H9 (cell line): ENCODE measurements around the gene TRIM34. TPM values are rescaled to one million over a fixed set of nuclear protein-coding genes. Genes with fewer than 3 reads are reported as not detected.

Experiments used
- DNase-seq: peaks from one replicate; pipeline ENCODE4 v3.0.0-alpha.2; 2017
- H2AFZ ChIP-seq: one replicate; pipeline ENCODE4 v1.6.1; 2013; ENCODE audit warnings: mild to moderate bottlenecking, low read length, control low read depth, moderate library complexity
- H2AK5ac ChIP-seq: 2 replicates; pipeline ENCODE4 v1.6.1; 2013; ENCODE audit warnings: low read length, control low read depth, mixed read lengths; ENCODE audit not compliant: insufficient read length
- H2BK120ac ChIP-seq: one replicate; pipeline ENCODE4 v1.6.1; 2013; ENCODE audit warnings: low read depth, mild to moderate bottlenecking, low read length, control low read depth, inconsistent platforms; ENCODE audit not compliant: poor library complexity, severe bottlenecking
- H2BK12ac ChIP-seq: 2 replicates; pipeline ENCODE4 v1.6.1; 2013; ENCODE audit warnings: low read length, control low read depth, mixed read lengths, low read depth; ENCODE audit not compliant: insufficient read length
- H2BK15ac ChIP-seq: 2 replicates; pipeline ENCODE4 v1.6.1; 2013; ENCODE audit warnings: low read depth, low read length, control low read depth
- H2BK20ac ChIP-seq: one replicate; pipeline ENCODE4 v1.6.1; 2013; ENCODE audit warnings: low read depth, mild to moderate bottlenecking, low read length, control low read depth, inconsistent platforms; ENCODE audit not compliant: poor library complexity, severe bottlenecking
- H2BK5ac ChIP-seq: 2 replicates; pipeline ENCODE4 v1.6.1; 2013; ENCODE audit warnings: low read length, control low read depth, mixed read lengths; ENCODE audit not compliant: insufficient read length
- H3K14ac ChIP-seq: 2 replicates; pipeline ENCODE4 v1.6.1; 2013; ENCODE audit warnings: low read length, control low read depth; ENCODE audit not compliant: insufficient read depth
- H3K18ac ChIP-seq: 2 replicates; pipeline ENCODE4 v1.6.1; 2013; ENCODE audit warnings: low read depth, mild to moderate bottlenecking, mixed read lengths, low read length, control low read depth; ENCODE audit not compliant: insufficient read length
- H3K23ac ChIP-seq: 2 replicates; pipeline ENCODE4 v1.6.1; 2013; ENCODE audit warnings: low read length, control low read depth, mixed read lengths, low read depth; ENCODE audit not compliant: insufficient read length
- H3K23me2 ChIP-seq: 2 replicates; pipeline ENCODE4 v1.6.1; 2013; ENCODE audit warnings: low read depth, mild to moderate bottlenecking, mixed read lengths, low read length, control low read depth; ENCODE audit not compliant: insufficient read length, poor library complexity, severe bottlenecking
- H3K27ac ChIP-seq: 2 replicates; pipeline ENCODE4 v1.5.1; 2013; ENCODE audit warnings: low read length, control low read depth, mixed read lengths, low read depth; ENCODE audit not compliant: insufficient read length
- H3K27me3 ChIP-seq: 2 replicates; pipeline ENCODE4 v1.6.1; 2013; ENCODE audit warnings: low read length, control low read depth, inconsistent platforms; ENCODE audit not compliant: insufficient read depth
- H3K4ac ChIP-seq: 2 replicates; pipeline ENCODE4 v1.6.1; 2013; ENCODE audit warnings: low read depth, mild to moderate bottlenecking, control low read depth, inconsistent platforms, low read length, moderate library complexity
- H3K4me1 ChIP-seq: 2 replicates; pipeline ENCODE4 v1.6.1; 2013; ENCODE audit warnings: low read length, control low read depth, inconsistent platforms; ENCODE audit not compliant: insufficient read depth
- H3K4me2 ChIP-seq: 2 replicates; pipeline ENCODE4 v1.6.1; 2013; ENCODE audit warnings: low read length, control low read depth, mixed read lengths; ENCODE audit not compliant: insufficient read length, insufficient read depth
- H3K56ac ChIP-seq: 2 replicates; pipeline ENCODE4 v1.6.1; 2013; ENCODE audit warnings: low read depth, mild to moderate bottlenecking, mixed read lengths, low read length, control low read depth; ENCODE audit not compliant: insufficient read length
- H3K79me1 ChIP-seq: 2 replicates; pipeline ENCODE4 v1.6.1; 2013; ENCODE audit warnings: low read depth, mild to moderate bottlenecking, moderate library complexity, low read length, control low read depth, inconsistent platforms; ENCODE audit not compliant: insufficient read depth, poor library complexity, severe bottlenecking
- H3K79me2 ChIP-seq: 2 replicates; pipeline ENCODE4 v1.6.1; 2013; ENCODE audit warnings: low read length, control low read depth, inconsistent platforms; ENCODE audit not compliant: insufficient read depth
- H3K9ac ChIP-seq: 2 replicates; pipeline ENCODE4 v1.6.1; 2013; ENCODE audit warnings: low read length, control low read depth, mixed read lengths; ENCODE audit not compliant: insufficient read length; ENCODE audit errors: extremely low read depth
- H3K9me3 ChIP-seq: one replicate; pipeline ENCODE4 v1.6.1; 2013; ENCODE audit warnings: low read depth, low read length, inconsistent platforms; ENCODE audit not compliant: control insufficient read depth
- H3T11ph ChIP-seq: one replicate; pipeline ENCODE4 v1.6.1; 2013; ENCODE audit warnings: mild to moderate bottlenecking, low read length, control low read depth, inconsistent platforms
- H4K20me1 ChIP-seq: one replicate; pipeline ENCODE4 v1.6.1; 2013; ENCODE audit not compliant: control insufficient read depth, insufficient read length, insufficient read depth
- H4K5ac ChIP-seq: 2 replicates; pipeline ENCODE4 v1.6.1; 2013; ENCODE audit warnings: low read depth, mild to moderate bottlenecking, mixed read lengths, low read length, control low read depth; ENCODE audit not compliant: insufficient read length
- H4K8ac ChIP-seq: replicated peaks from 2 replicates; pipeline ENCODE4 v1.6.1; 2013; ENCODE audit warnings: low read length, control low read depth, mixed read lengths, low read depth; ENCODE audit not compliant: insufficient read length
- H4K91ac ChIP-seq: 2 replicates; pipeline ENCODE4 v1.6.1; 2013; ENCODE audit warnings: low read depth, mild to moderate bottlenecking, moderate library complexity, mixed read lengths, low read length, control low read depth; ENCODE audit not compliant: insufficient read length
- H3K27ac Mint-ChIP-seq, 3 experiments: 2 replicates in 2 of 3; 3 replicates in 1 of 3; pipeline ENCODE4 v1.8.0; 2020 to 2021; ENCODE audit warnings: mixed read lengths in 3 of 3, mild to moderate bottlenecking in 1 of 3, moderate library complexity in 1 of 3
- H3K27me3 Mint-ChIP-seq: 2 replicates; pipeline ENCODE4 v1.8.0; 2021; ENCODE audit warnings: low read depth, mild to moderate bottlenecking, moderate library complexity, mixed read lengths
- H3K36me3 Mint-ChIP-seq, 3 experiments: 2 replicates in 2 of 3; 3 replicates in 1 of 3; pipeline ENCODE4 v1.8.0; 2020 to 2021; ENCODE audit warnings: low read depth in 3 of 3, mixed read lengths in 3 of 3; ENCODE audit not compliant: insufficient read depth in 1 of 3
- H3K4me1 Mint-ChIP-seq, 2 experiments: 2 replicates each; pipeline ENCODE4 v1.8.0; 2020; ENCODE audit warnings: mixed read lengths in 2 of 2
- H3K4me3 Mint-ChIP-seq, 2 experiments: 2 replicates in 1 of 2; 3 replicates in 1 of 2; pipeline ENCODE4 v1.8.0; 2020 to 2021; ENCODE audit warnings: mild to moderate bottlenecking in 2 of 2, mixed read lengths in 2 of 2, moderate library complexity in 1 of 2
- H3K9me3 Mint-ChIP-seq, 2 experiments: 2 replicates in 1 of 2; 3 replicates in 1 of 2; pipeline ENCODE4 v1.8.0; 2020; ENCODE audit warnings: mild to moderate bottlenecking in 2 of 2, mixed read lengths in 2 of 2, moderate library complexity in 1 of 2
- WGBS: extraction: QIAGEN DNeasy Blood & Tissue Kit; methylation state at CpG from one replicate; pipeline ENCODE4 v1.1.7; 2013; ENCODE audit warnings: missing lambda C conversion rate, low lambda C conversion rate, mixed read lengths; ENCODE audit not compliant: insufficient read length; ENCODE audit errors: extremely low coverage; 5-methylcytosine and 5-hydroxymethylcytosine counted together
- total RNA-seq: library from RNA; stranded (reverse); gene quantifications from 2 replicates; pipeline ENCODE4 v1.2.1, GENCODE V29; 2021
- TF ChIP-seq, protein P1 (sequence below): fragments of 200-600 bp; sonication (generic); conservative IDR thresholded peaks from 3 replicates; pipeline ENCODE4 v1.8.0; 2021; ENCODE audit warnings: antibody characterized with exemption, mild to moderate bottlenecking

TRIM34 gene
- total RNA-seq, 1 experiment from 2014 or later, result 0.59 TPM

DNA sequence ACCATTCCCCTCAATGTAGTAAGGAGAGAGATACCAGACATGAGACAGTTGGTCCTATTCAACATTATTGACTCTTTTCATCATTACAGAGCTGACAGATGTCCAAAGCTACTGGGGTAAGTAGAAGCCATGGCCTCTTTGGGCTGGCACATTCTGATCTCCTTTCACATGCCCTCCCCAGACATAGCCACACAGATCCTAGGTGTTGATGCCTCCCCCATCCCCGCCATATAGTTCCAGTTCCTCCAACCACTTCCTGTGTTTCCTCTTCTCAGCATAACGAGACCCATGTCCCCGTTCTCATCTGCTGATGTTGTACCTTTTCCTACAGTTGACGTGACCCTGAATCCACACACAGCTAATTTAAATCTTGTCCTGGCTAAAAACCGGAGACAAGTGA, 14.4 kb upstream of the TRIM34 start:
- TF ChIP-seq, protein P1, sequence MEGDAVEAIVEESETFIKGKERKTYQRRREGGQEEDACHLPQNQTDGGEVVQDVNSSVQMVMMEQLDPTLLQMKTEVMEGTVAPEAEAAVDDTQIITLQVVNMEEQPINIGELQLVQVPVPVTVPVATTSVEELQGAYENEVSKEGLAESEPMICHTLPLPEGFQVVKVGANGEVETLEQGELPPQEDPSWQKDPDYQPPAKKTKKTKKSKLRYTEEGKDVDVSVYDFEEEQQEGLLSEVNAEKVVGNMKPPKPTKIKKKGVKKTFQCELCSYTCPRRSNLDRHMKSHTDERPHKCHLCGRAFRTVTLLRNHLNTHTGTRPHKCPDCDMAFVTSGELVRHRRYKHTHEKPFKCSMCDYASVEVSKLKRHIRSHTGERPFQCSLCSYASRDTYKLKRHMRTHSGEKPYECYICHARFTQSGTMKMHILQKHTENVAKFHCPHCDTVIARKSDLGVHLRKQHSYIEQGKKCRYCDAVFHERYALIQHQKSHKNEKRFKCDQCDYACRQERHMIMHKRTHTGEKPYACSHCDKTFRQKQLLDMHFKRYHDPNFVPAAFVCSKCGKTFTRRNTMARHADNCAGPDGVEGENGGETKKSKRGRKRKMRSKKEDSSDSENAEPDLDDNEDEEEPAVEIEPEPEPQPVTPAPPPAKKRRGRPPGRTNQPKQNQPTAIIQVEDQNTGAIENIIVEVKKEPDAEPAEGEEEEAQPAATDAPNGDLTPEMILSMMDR, result no peak
- H2BK5ac ChIP-seq, result no peak overlapping the region
- no peak overlapping the region for H3K27ac Mint-ChIP-seq
- H3K9me3 Mint-ChIP-seq, result no peaks in the 10 kb centered on the region
- no peaks in the 10 kb centered on the region for H3K79me1 ChIP-seq
- no peaks in the 10 kb centered on the region for H3K9me3 ChIP-seq
- no peak overlapping the region; a peak in 1 of 5 replicates for H3K4me3 Mint-ChIP-seq
- no peak overlapping the region for H2BK15ac ChIP-seq
- peaks cover 0 to 3% of the 10 kb centered on the region in 2 experiments; a peak in 1 of 4 replicates for H3K4me1 Mint-ChIP-seq
- H3K79me2 ChIP-seq, result no peaks in the 10 kb centered on the region
- no peak overlapping the region for H4K5ac ChIP-seq
- no peak overlapping the region for H3K4ac ChIP-seq
- no peak overlapping the region for H2AFZ ChIP-seq
- H3K18ac ChIP-seq, result no peak overlapping the region
- no peak overlapping the region for H2BK120ac ChIP-seq
- no CpG with 5 or more reads among the region's 5 CpGs for WGBS
- H3K4me2 ChIP-seq, result no peak overlapping the region
- H3K14ac ChIP-seq, result no peak overlapping the region
- H3K27me3 ChIP-seq, result no peaks in the 10 kb centered on the region
- H3K23me2 ChIP-seq, result no peaks in the 10 kb centered on the region
- no peak for DNase-seq
- H3K9ac ChIP-seq, result no peak overlapping the region
- peaks cover 20 to 54% (median 51%) of the 10 kb centered on the region in 3 experiments; a peak in 6 of 7 replicates for H3K36me3 Mint-ChIP-seq
- no peak overlapping the region for H2AK5ac ChIP-seq
- H3K56ac ChIP-seq, result no peak overlapping the region
- H3K4me1 ChIP-seq, result no peaks in the 10 kb centered on the region
- no peaks in the 10 kb centered on the region for H3K27me3 Mint-ChIP-seq
- H4K8ac ChIP-seq, result no peak overlapping the region
- H3K27ac ChIP-seq, result no peak overlapping the region
- no peak overlapping the region for H2BK12ac ChIP-seq
- no peak overlapping the region for H2BK20ac ChIP-seq
- H4K91ac ChIP-seq, result no peak overlapping the region
- no peak overlapping the region for H3K23ac ChIP-seq
- no peaks in the 10 kb centered on the region for H4K20me1 ChIP-seq
- H3T11ph ChIP-seq, result no peak overlapping the region
